Liver (tissue), 9 donors: ENCODE data around the gene NCS1. TPM values are rescaled to one million over a fixed set of nuclear protein-coding genes. Genes with fewer than 3 reads are reported as not detected.

Experiments
- DNase-seq: peaks from one replicate; pipeline ENCODE4 v3.0.0-alpha.2; 2017; ENCODE audit warnings: low spot score
- H3K27ac ChIP-seq, 2 donors: one replicate each; pipeline ENCODE4 v1.7.0; 2013; ENCODE audit warnings: inconsistent platforms in 2 of 2, low read length in 2 of 2, control low read depth in 1 of 2, low read depth in 1 of 2, mild to moderate bottlenecking in 1 of 2
- H3K27me3 ChIP-seq, 4 donors: one replicate each; pipeline versions ENCODE4 v1.6.1 to v1.7.0; 2013; ENCODE audit warnings: low read length in 3 of 4, inconsistent platforms in 1 of 4, mild to moderate bottlenecking in 1 of 4, moderate library complexity in 1 of 4; ENCODE audit not compliant: control insufficient read depth in 4 of 4, insufficient read depth in 4 of 4
- H3K36me3 ChIP-seq, 4 donors: one replicate each; pipeline versions ENCODE4 v1.6.1 to v1.7.0; 2013; ENCODE audit warnings: low read length in 3 of 4, mild to moderate bottlenecking in 3 of 4, low read depth in 1 of 4, moderate library complexity in 1 of 4; ENCODE audit not compliant: control insufficient read depth in 4 of 4, insufficient read depth in 3 of 4
- H3K4me1 ChIP-seq, 4 donors: one replicate each; pipeline versions ENCODE4 v1.6.1 to v1.7.0; 2013; ENCODE audit warnings: low read length in 3 of 4, mild to moderate bottlenecking in 3 of 4, moderate library complexity in 1 of 4; ENCODE audit not compliant: control insufficient read depth in 4 of 4, insufficient read depth in 4 of 4
- H3K4me3 ChIP-seq, 3 donors: one replicate each; pipeline versions ENCODE4 v1.6.1 to v1.7.0; 2013; ENCODE audit warnings: low read length in 3 of 3, control low read depth in 1 of 3, low read depth in 1 of 3, mild to moderate bottlenecking in 1 of 3
- H3K9ac ChIP-seq, 2 donors: one replicate each; pipeline ENCODE4 v1.7.0; 2013; ENCODE audit warnings: low read length in 2 of 2, mild to moderate bottlenecking in 2 of 2, moderate library complexity in 2 of 2, control low read depth in 1 of 2, low read depth in 1 of 2
- H3K9me3 ChIP-seq, 4 donors: one replicate each; pipeline versions ENCODE4 v1.6.1 to v1.7.0; 2013; ENCODE audit warnings: low read length in 3 of 4; ENCODE audit not compliant: control insufficient read depth in 4 of 4
- ATF3 ChIP-seq: IDR thresholded peaks from 2 replicates; pipeline ENCODE4 v1.6.1; 2016; ENCODE audit warnings: antibody characterized with exemption
- CTCF ChIP-seq: fragments of 150-350 bp; IDR thresholded peaks from 2 replicates; pipeline ENCODE4 v1.5.1; 2017; ENCODE audit warnings: improper control_type of control experiment, low read depth, low read length; ENCODE audit not compliant: missing input control
- EGR1 ChIP-seq, 2 donors: IDR thresholded peaks; 2 replicates each; pipeline ENCODE4 v1.6.1; 2016 to 2018; ENCODE audit warnings: antibody characterized with exemption in 2 of 2, low read depth in 2 of 2
- FOXA1 ChIP-seq: IDR thresholded peaks from 2 replicates; pipeline ENCODE4 v1.6.1; 2016; ENCODE audit warnings: antibody characterized with exemption
- FOXA2 ChIP-seq: IDR thresholded peaks from 2 replicates; pipeline ENCODE4 v1.6.1; 2016; ENCODE audit warnings: antibody characterized with exemption
- GABPA ChIP-seq, 2 donors: IDR thresholded peaks in 1 of 2; conservative IDR thresholded peaks in 1 of 2; 2 replicates each; pipeline ENCODE4 v1.6.1; 2016; ENCODE audit warnings: antibody characterized with exemption in 2 of 2, mild to moderate bottlenecking in 1 of 2, moderate library complexity in 1 of 2
- HNF4A ChIP-seq, 2 donors: conservative IDR thresholded peaks; 2 replicates each; pipeline ENCODE4 v1.6.1; 2016; ENCODE audit warnings: antibody characterized with exemption in 2 of 2, mild to moderate bottlenecking in 2 of 2
- HNF4G ChIP-seq: IDR thresholded peaks from 2 replicates; pipeline ENCODE4 v1.6.1; 2016; ENCODE audit warnings: antibody characterized with exemption
- JUND ChIP-seq, 2 donors: IDR thresholded peaks; 2 replicates each; pipeline ENCODE4 v1.6.1; 2016; ENCODE audit warnings: antibody characterized with exemption in 2 of 2
- RAD21 ChIP-seq, 2 donors: IDR thresholded peaks; 2 replicates each; pipeline ENCODE4 v1.6.1; 2016; ENCODE audit warnings: antibody characterized with exemption in 2 of 2, mild to moderate bottlenecking in 2 of 2
- RXRA ChIP-seq, 2 donors: IDR thresholded peaks; 2 replicates each; pipeline ENCODE4 v1.6.1; 2017 to 2018; ENCODE audit warnings: antibody characterized with exemption in 2 of 2, mild to moderate bottlenecking in 1 of 2
- SP1 ChIP-seq: IDR thresholded peaks from 2 replicates; pipeline ENCODE4 v1.6.1; 2018; ENCODE audit warnings: antibody characterized with exemption, mild to moderate bottlenecking
- TAF1 ChIP-seq: conservative IDR thresholded peaks from 2 replicates; pipeline ENCODE4 v1.6.1; 2016; ENCODE audit warnings: antibody characterized with exemption, mild to moderate bottlenecking
- YY1 ChIP-seq: IDR thresholded peaks from 2 replicates; pipeline ENCODE4 v1.6.1; 2016; ENCODE audit warnings: antibody characterized with exemption, mild to moderate bottlenecking
- WGBS: extraction: QIAGEN DNeasy Blood & Tissue Kit; methylation state at CpG from one replicate; pipeline ENCODE4 v1.1.7; 2013; 5-methylcytosine and 5-hydroxymethylcytosine counted together
- polyA plus RNA-seq, 2 donors: library from polyadenylated mRNA; stranded (reverse) in 1 of 2; unstranded in 1 of 2; fragments of 200-250 nt in 1 of 2; fragments of >200 nt in 1 of 2; fragmentation: Nextera tagmentation in 1 of 2; extraction: Ambion mirVana in 1 of 2; gene quantifications; one replicate each; pipeline versions ENCODE4 v1.2.1 to v1.2.3, GENCODE V29; 2013 to 2015
- total RNA-seq, 2 donors: library from RNA; depleted of rRNA; stranded (reverse); fragments of >200 nt; gene quantifications; one replicate each; pipeline ENCODE4 v1.2.3, GENCODE V29; 2014
- TF ChIP-seq, protein P1 (sequence below): IDR thresholded peaks from 2 replicates; pipeline ENCODE4 v1.6.1; 2016; ENCODE audit warnings: antibody characterized with exemption
- TF ChIP-seq, protein P2 (sequence below): IDR thresholded peaks from 2 replicates; pipeline ENCODE4 v1.6.1; 2016; ENCODE audit warnings: antibody characterized with exemption
- donor health status: healthy.
- donor health status: healthy.
- donor health status: healthy.
- donor health status: healthy.
- donor health status: healthy.

Gene NCS1
- 1 to 10 TPM in 1 of 2 donors, under 1 TPM in 1; 0.84 to 2.5 TPM for total RNA-seq
- 1 to 10 TPM in 1 of 2 donors, under 1 TPM in 1; 0.35 to 1.5 TPM for polyA plus RNA-seq

- H3K9ac ChIP-seq: no peak within 1 kb of the TSS
- H3K4me1 ChIP-seq: peaks cover 0 to 4% (median 2%) of the 10 kb centered on the region in 4 donors
- 1% methylated on average over 101 of the region's 101 CpGs for WGBS
- peak; percentile 73 for DNase-seq
- H3K27ac ChIP-seq: peak within 1 kb of the TSS; percentile 39 to 51
- no peaks in the 10 kb centered on the region for H3K27me3 ChIP-seq
- TF ChIP-seq TAF1 (no peak), RAD21 (IDR thresholded peaks at IDR 0.05) (no peak), FOXA2 (no peak), SP1 (no peak), RXRA (IDR thresholded peaks at IDR 0.05) (no peak), HNF4G (no peak), EGR1 (IDR thresholded peaks at IDR 0.05; ENCODE audit: low read depth in 2 of 2) (no peak), YY1 (no peak), FOXA1 (no peak), GABPA (IDR thresholded peaks at IDR 0.05 in 1 of 2, conservative IDR thresholded peaks at IDR 0.05 in 1 of 2) (no peak), JUND (IDR thresholded peaks at IDR 0.05) (no peak)
- no peaks in the 10 kb centered on the region for H3K36me3 ChIP-seq
- peak within 1 kb of the TSS in 1 of 3 donors; percentile 69 for H3K4me3 ChIP-seq
- H3K9me3 ChIP-seq: no peaks in the 10 kb centered on the region
Observed at GRCh38 chr9:130172161-130172857, at the start of gene NCS1. Gene NCS1 (plus strand): TSS chr9:130172404. CDS start chr9:130172664, 260 bp downstream.

- Histone ChIP-seq H3K27me3 (no peaks in the 10 kb centered on the region), H3K36me3 (peaks cover 5 to 32% (median 9%) of the 10 kb centered on the region in 4 donors), H3K4me3 (no peak overlapping the region), H3K9me3 (no peaks in the 10 kb centered on the region), H3K27ac (no peak overlapping the region), H3K4me1 (no peaks in the 10 kb centered on the region), H3K9ac (no peak overlapping the region)
- 85% methylated on average over 7 of the region's 7 CpGs for WGBS
- no peak for DNase-seq
- TF ChIP-seq HNF4A (conservative IDR thresholded peaks at IDR 0.05): no peak
- TF ChIP-seq CTCF: no peak
- no peak for TF ChIP-seq RAD21 (IDR thresholded peaks at IDR 0.05)
- TF ChIP-seq HNF4G: no peak
- no peak for TF ChIP-seq EGR1 (IDR thresholded peaks at IDR 0.05; ENCODE audit: low read depth in 2 of 2)
- TF ChIP-seq RXRA (IDR thresholded peaks at IDR 0.05): no peak
- no peak for TF ChIP-seq TAF1
- no peak for TF ChIP-seq ATF3
- TF ChIP-seq, protein P1, sequence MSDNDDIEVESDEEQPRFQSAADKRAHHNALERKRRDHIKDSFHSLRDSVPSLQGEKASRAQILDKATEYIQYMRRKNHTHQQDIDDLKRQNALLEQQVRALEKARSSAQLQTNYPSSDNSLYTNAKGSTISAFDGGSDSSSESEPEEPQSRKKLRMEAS: no peak
- no peak for TF ChIP-seq JUND (IDR thresholded peaks at IDR 0.05)
- TF ChIP-seq, protein P2, sequence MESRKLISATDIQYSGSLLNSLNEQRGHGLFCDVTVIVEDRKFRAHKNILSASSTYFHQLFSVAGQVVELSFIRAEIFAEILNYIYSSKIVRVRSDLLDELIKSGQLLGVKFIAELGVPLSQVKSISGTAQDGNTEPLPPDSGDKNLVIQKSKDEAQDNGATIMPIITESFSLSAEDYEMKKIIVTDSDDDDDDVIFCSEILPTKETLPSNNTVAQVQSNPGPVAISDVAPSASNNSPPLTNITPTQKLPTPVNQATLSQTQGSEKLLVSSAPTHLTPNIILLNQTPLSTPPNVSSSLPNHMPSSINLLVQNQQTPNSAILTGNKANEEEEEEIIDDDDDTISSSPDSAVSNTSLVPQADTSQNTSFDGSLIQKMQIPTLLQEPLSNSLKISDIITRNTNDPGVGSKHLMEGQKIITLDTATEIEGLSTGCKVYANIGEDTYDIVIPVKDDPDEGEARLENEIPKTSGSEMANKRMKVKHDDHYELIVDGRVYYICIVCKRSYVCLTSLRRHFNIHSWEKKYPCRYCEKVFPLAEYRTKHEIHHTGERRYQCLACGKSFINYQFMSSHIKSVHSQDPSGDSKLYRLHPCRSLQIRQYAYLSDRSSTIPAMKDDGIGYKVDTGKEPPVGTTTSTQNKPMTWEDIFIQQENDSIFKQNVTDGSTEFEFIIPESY: no peak
Observed at GRCh38 chr9:130122456-130122855, 49.7 kb upstream of the NCS1 start.
